ENCODE data around the gene USP12.

DNA sequence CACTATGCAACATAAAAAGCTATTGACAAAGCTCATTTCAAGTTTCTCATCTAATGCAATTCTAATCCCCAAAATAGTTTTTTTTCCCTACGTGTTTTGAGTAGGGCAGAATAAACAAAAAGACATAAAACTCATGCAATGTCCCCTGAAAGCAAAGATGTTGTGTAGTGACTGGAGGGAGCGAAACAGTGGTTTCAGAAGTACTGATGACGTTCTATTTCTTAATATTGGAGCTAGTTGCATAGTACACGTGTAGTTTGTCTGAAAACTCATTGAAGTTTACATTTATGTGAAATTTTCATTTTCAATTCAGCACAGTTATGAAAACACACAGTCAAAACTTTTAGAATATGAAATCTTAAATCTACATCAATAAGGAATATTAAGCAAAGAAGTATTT lies 31.6 kb downstream of the USP12 start:
- TF ChIP-seq, protein P1, sequence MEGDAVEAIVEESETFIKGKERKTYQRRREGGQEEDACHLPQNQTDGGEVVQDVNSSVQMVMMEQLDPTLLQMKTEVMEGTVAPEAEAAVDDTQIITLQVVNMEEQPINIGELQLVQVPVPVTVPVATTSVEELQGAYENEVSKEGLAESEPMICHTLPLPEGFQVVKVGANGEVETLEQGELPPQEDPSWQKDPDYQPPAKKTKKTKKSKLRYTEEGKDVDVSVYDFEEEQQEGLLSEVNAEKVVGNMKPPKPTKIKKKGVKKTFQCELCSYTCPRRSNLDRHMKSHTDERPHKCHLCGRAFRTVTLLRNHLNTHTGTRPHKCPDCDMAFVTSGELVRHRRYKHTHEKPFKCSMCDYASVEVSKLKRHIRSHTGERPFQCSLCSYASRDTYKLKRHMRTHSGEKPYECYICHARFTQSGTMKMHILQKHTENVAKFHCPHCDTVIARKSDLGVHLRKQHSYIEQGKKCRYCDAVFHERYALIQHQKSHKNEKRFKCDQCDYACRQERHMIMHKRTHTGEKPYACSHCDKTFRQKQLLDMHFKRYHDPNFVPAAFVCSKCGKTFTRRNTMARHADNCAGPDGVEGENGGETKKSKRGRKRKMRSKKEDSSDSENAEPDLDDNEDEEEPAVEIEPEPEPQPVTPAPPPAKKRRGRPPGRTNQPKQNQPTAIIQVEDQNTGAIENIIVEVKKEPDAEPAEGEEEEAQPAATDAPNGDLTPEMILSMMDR (IDR thresholded peaks at IDR 0.05; ENCODE audit: insufficient read depth, low read depth, low read length) = no peak
- no peak for TF ChIP-seq EZH2 (IDR thresholded peaks at IDR 0.05; ENCODE audit: insufficient read depth, low read length)

All from astrocyte (in vitro differentiated cells and primary cell).